IPS DF 6.9 (cell line): ENCODE results near the gene CCR8.
"Not testable (repeated sequence)": the region's sequence is repeated elsewhere in the genome, so short reads cannot be mapped to it uniquely, and the experiment has no call there.

ENCODE experiments used
- DNase-seq: peaks from one replicate; pipeline ENCODE4 v3.0.0-alpha.2; 2013; ENCODE audit warnings: low read depth, low spot score
- H3K27ac ChIP-seq: one replicate; pipeline ENCODE4 v1.5.1; 2013; ENCODE audit warnings: low read length, control low read depth
- H3K27me3 ChIP-seq: 2 replicates; pipeline ENCODE4 v1.6.1; 2013; ENCODE audit warnings: mild to moderate bottlenecking, low read length; ENCODE audit not compliant: control insufficient read depth, insufficient read depth
- H3K36me3 ChIP-seq: 2 replicates; pipeline ENCODE4 v1.6.1; 2013; ENCODE audit warnings: low read length; ENCODE audit not compliant: control insufficient read depth, insufficient read depth
- H3K4me1 ChIP-seq: 2 replicates; pipeline ENCODE4 v1.6.1; 2013; ENCODE audit warnings: low read length; ENCODE audit not compliant: control insufficient read depth, insufficient read depth
- H3K4me3 ChIP-seq: 2 replicates; pipeline ENCODE4 v1.5.1; 2013; ENCODE audit warnings: mild to moderate bottlenecking, low read length
- H3K9me3 ChIP-seq: 2 replicates; pipeline ENCODE4 v1.6.1; 2013; ENCODE audit warnings: low read length, inconsistent platforms; ENCODE audit not compliant: control insufficient read depth, insufficient read depth
- WGBS: extraction: QIAGEN DNeasy Blood & Tissue Kit; methylation state at CpG from one replicate; pipeline ENCODE4 v1.1.7; 2013; ENCODE audit warnings: mixed read lengths, missing lambda C conversion rate; ENCODE audit not compliant: insufficient read length, insufficient coverage; 5-methylcytosine and 5-hydroxymethylcytosine counted together

The CCR8 gene

DNA sequence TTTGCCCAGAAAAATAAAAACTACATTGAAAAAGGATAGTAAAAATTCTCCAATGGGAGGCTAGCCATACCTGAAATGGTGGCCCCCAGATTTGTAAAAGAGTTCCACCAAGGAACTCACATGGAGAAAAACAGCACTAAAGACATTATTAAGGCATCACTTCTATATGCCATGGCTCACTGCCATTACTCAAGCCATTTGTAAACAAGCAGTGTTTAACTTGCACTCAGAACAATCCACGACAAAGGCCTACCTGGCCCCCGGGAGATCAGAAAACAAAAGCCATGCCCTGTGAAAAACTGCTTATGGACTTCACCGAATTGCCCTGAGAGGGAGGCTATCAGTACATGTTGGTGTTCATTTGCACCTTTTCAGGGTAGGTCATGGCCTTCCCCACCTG is 19.6 kb downstream of the CCR8 start:
- no CpG with 5 or more reads among the region's 3 CpGs for WGBS
- Histone ChIP-seq H3K4me1 (no peaks in the 10 kb centered on the region), H3K9me3 (no peaks in the 10 kb centered on the region), H3K4me3 (no peak overlapping the region), H3K27ac (no peak overlapping the region), H3K27me3 (no peaks in the 10 kb centered on the region), H3K36me3 (no peaks in the 10 kb centered on the region)
- DNase-seq: no peak

DNA sequence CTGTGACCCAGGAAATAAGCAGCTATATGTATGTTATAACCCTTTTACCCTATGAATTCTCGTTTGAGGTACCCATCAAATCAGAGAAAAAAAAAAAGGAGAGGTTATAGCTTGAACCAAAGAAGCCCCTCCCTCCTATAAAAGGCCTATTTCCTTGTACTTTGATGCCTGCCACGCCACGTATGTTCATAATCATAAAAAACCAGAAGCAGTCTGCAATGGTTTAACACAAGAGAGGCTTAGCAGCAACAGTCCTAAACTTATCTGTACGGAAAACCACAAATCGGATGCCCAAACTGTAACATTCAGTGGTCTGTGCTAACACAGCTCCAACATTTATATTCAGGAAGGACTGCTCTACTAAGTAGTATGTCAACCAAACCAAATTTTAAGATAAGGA is 21.2 kb downstream of the CCR8 start:
- no peak for DNase-seq
- Histone ChIP-seq H3K27me3 (no peaks in the 10 kb centered on the region), H3K36me3 (no peaks in the 10 kb centered on the region), H3K9me3 (no peaks in the 10 kb centered on the region), H3K4me1 (no peaks in the 10 kb centered on the region), H3K27ac (no peak overlapping the region), H3K4me3 (no peak overlapping the region)
- no CpG with 5 or more reads among the region's 5 CpGs for WGBS

DNA sequence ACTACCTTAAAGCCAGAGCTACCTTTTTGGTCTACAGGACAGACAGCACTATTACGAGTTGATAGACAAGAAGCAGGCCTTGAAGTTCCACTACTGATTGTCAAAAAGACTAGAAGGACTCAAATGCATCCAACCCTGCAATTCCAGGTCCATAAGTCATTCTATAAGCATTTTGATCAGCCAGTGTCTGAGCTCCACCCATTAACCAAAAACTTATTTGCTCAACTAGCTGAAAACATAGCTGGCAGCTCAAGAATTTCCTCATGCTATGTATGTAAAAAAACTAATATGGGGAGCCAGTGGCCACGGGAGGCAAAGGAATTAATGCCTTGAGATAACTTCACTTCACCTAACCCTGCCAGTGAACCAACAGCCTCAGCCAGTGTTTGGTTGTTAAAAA is 21.6 kb downstream of the CCR8 start:
- not testable (repeated sequence) for H3K9me3 ChIP-seq, DNase-seq, H3K4me3 ChIP-seq, H3K36me3 ChIP-seq, H3K4me1 ChIP-seq, H3K27me3 ChIP-seq, H3K27ac ChIP-seq
- WGBS: no CpG with 5 or more reads among the region's 2 CpGs

DNA sequence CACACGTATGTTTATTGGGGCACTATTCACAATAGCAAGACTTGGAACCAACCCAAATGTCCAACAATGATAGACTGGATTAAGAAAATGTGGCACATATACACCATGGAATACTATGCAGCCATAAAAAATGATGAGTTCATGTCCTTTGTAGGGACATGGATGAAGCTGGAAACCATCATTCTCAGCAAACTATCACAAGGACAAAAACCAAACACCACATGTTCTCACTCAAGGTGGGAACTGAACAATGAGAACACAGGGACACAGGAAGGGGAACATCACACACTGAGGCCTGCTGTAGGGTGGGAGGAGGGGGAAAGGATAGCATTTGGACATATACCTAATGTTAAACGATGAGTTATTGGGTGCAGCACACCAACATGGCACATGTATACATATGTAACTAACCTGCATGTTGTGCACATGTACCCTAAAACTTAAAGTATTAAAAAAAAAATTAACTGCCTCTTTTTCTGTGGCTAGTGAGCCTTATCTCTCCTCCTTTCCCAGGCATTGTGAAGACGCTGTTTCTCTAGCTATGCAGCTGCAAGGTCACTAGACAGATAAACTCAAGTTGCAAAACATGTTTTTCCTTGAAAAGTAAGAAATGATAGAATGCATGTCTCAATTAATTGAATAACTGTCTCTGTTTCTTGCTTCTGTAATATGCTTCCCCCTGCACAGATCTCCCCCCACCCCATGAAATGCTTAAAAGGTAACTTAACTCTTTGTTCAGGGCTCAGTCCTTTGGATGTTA is 23.8 kb downstream of the CCR8 start:
- H3K27me3 ChIP-seq, DNase-seq, H3K27ac ChIP-seq, H3K36me3 ChIP-seq, H3K9me3 ChIP-seq, H3K4me1 ChIP-seq, H3K4me3 ChIP-seq: not testable (repeated sequence)
- WGBS: no CpG with 5 or more reads among the region's 3 CpGs

DNA sequence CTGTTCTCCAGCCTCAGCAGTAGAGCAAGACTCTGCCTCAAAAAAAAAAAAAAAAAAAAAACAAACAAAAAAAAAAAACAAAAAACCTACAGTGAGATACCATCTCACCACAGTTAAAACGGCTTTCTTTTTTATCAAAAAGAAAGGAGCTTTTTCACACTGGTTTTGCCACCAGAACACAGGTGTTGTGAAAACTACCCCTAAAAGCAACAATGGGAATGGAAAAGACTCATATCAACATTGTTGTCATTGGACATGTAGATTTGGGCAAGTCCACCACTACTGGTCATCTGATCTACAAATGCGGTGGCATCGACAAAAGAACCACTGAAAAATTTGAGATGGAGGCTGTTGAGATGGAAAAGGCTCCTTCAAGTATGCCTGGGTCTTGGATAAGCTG is 28.8 kb downstream of the CCR8 start:
- no peaks in the 10 kb centered on the region for H3K4me1 ChIP-seq
- H3K9me3 ChIP-seq: no peaks in the 10 kb centered on the region
- H3K27me3 ChIP-seq: no peaks in the 10 kb centered on the region
- no peak for DNase-seq
- H3K4me3 ChIP-seq: no peak overlapping the region
- no CpG with 5 or more reads among the region's 3 CpGs for WGBS
- H3K27ac ChIP-seq: no peak overlapping the region
- H3K36me3 ChIP-seq: no peaks in the 10 kb centered on the region

DNA sequence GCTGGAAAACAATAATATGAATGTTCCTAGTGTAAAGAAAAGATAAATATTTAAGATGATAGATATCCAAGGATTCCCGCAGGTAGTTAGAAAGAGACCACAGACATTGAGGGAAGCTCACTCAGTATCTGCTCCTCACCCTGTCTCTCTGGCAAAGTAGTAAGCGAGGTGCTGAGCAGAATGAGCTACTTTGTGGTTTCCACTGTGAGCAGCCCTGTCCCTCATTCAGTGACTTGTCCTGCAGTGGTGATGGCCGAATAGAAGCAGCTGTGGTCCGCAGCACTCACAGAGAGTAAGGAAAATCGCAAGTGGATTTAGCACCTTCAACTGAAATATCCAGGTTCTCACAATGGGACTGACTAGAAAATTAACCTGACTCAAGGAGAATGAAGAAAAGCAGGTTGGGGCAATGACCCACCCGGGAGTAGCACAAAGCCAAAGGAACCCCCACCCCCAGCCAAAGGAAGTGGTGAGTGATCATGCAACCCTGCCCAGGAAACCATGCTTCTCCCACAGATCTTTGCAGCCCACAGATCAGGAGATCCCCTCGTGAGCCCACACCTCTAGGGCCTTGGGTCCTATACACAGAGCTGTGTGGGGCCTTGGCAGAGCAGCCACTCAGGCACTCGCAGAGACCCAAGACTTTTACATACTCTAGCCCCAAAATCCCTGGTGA is 31.9 kb downstream of the CCR8 start:
- DNase-seq: no peak
- H3K9me3 ChIP-seq: no peaks in the 10 kb centered on the region
- no peak overlapping the region for H3K4me3 ChIP-seq
- WGBS: no CpG with 5 or more reads among the region's 8 CpGs
- no peaks in the 10 kb centered on the region for H3K4me1 ChIP-seq
- H3K27ac ChIP-seq: no peak overlapping the region
- H3K27me3 ChIP-seq: no peaks in the 10 kb centered on the region
- H3K36me3 ChIP-seq: no peaks in the 10 kb centered on the region

DNA sequence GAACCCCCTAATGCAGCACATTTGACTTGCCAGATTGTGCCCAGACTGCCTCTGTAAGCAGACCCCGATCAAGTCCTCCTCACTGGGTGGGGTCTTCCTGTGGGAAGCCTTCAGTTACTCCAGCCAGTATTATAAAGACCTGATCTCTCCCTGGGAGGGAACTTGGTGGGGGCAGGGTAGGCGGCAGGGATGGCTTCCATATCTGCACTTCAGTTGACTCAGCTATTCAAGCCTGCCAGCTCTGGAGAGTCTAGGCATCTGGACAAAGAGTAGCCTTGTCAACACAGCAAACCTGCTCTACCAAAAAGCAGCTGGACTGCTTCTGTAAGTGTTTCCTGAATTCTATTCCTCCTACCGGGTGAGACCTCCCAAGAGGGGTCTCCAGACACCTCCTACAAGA is 32.7 kb downstream of the CCR8 start:
- H3K27me3 ChIP-seq: no peaks in the 10 kb centered on the region
- no peak overlapping the region for H3K27ac ChIP-seq
- no peak overlapping the region for H3K4me3 ChIP-seq
- no peaks in the 10 kb centered on the region for H3K4me1 ChIP-seq
- DNase-seq: no peak
- no peaks in the 10 kb centered on the region for H3K36me3 ChIP-seq
- no peaks in the 10 kb centered on the region for H3K9me3 ChIP-seq
- WGBS: no CpG with 5 or more reads among the region's 3 CpGs

DNA sequence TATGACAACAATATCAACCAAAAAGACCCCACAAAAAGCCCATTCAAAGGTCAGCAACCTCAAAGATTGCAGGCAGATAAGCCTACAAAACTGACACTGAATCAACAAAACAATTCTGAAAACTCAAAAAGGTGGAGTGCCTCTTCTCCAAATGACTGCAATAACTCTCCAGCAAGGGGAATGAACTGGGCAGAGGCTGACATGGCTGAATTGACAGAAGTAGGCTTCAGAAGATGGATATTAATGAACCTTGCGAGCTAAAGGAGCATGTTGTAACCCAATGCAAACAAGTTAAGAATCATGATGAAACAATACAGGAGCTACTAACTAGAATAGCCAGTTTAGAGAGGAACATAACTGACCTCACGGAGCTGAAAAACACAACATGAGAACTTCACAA is 33.3 kb downstream of the CCR8 start:
- no peaks in the 10 kb centered on the region for H3K27me3 ChIP-seq
- no peaks in the 10 kb centered on the region for H3K36me3 ChIP-seq
- no peak for DNase-seq
- no peaks in the 10 kb centered on the region for H3K4me1 ChIP-seq
- no CpG with 5 or more reads among the region's 2 CpGs for WGBS
- H3K4me3 ChIP-seq: no peak overlapping the region
- H3K27ac ChIP-seq: no peak overlapping the region
- H3K9me3 ChIP-seq: no peaks in the 10 kb centered on the region

DNA sequence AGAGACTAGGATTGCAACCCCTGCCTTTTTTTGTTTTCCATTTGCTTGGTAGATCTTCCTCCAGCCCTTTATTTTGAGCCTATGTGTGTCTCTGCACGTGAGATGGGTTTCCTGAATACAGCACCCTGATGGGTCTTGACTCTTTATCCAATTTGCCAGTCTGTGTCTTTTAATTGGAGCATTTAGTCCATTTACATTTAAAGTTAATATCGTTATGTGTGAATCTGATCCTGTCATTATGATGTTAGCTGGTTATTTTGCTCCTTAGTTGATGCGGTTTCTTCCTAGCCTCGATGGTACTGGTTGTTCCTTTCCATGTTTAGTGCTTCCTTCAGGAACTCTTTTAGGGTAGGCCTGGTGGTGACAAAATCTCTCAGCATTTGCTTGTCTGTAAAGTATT is 40.9 kb downstream of the CCR8 start:
- not testable (repeated sequence) for H3K4me3 ChIP-seq

DNA sequence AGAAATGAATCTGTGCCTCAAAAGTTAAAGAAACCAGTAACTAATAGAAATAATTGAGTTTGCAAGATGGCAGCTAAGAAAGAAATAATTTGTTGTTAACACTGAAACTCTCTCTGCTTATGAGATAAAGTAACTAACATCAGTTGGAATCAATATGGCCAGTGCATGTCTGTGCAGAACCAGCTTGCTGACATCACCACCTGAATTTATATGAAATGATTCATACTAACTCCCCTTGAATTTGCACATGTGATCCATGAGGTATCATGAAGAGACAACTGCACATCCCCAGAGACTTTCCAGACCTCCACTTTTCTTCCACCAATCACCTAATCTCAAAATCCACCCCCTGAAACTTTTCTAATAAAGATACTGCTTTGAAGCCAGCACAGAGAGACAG is 43.3 kb downstream of the CCR8 start:
- no peak for DNase-seq
- Histone ChIP-seq H3K9me3 (no peaks in the 10 kb centered on the region), H3K36me3 (no peaks in the 10 kb centered on the region), H3K27me3 (no peaks in the 10 kb centered on the region), H3K4me3 (no peak overlapping the region), H3K27ac (no peak overlapping the region), H3K4me1 (peaks cover 1% of the 10 kb centered on the region)

More for the DNA sequence above, 40.9 kb downstream of the CCR8 start:
- not testable (repeated sequence) for DNase-seq, H3K27ac ChIP-seq, H3K36me3 ChIP-seq, H3K27me3 ChIP-seq, H3K4me1 ChIP-seq, H3K9me3 ChIP-seq
- no CpG with 5 or more reads among the region's 4 CpGs for WGBS
